Endothelial cell of hepatic sinusoid (primary cell): ENCODE measurements around the gene RC3H2.
"Not testable (repeated sequence)": the region's sequence is repeated elsewhere in the genome, so short reads cannot be mapped to it uniquely, and the experiment has no call there.

ENCODE experiments used
- in situ Hi-C: cut with HindIII; loops from 2 replicates; pipeline ENCODE4 v1.10.0; 2017; ENCODE audit warnings: low sequenced_read_pairs

The RC3H2 gene

GRCh38 chr9:122845116-122845515, 60.0 kb downstream of the RC3H2 start:
- in situ Hi-C loops: no loop called here

- in situ Hi-C loops: no loop called here
Measured at GRCh38 chr9:122844137-122844536, 61.0 kb downstream of the RC3H2 start.

- in situ Hi-C loops: no loop called here
Measured at GRCh38 chr9:122841501-122841900, 63.7 kb downstream of the RC3H2 start.

- in situ Hi-C loops: not testable (repeated sequence)
Measured at GRCh38 chr9:122838441-122838840, 66.7 kb downstream of the RC3H2 start.

- in situ Hi-C loops: no loop called here
Measured at GRCh38 chr9:122837266-122837850, 67.8 kb downstream of the RC3H2 start.

- in situ Hi-C loops: no loop called here
Measured at GRCh38 chr9:122835313-122835731, 69.8 kb downstream of the RC3H2 start.

GRCh38 chr9:122832194-122832593, 73.0 kb downstream of the RC3H2 start:
- in situ Hi-C loops: no loop called here

GRCh38 chr9:122828965-122829284, 76.2 kb downstream of the RC3H2 start:
- in situ Hi-C loops: not testable (repeated sequence)

GRCh38 chr9:122827761-122828093, 77.4 kb downstream of the RC3H2 start:
- in situ Hi-C loops: no loop called here

GRCh38 chr9:122822938-122823337, 82.2 kb downstream of the RC3H2 start:
- in situ Hi-C loops: no loop called here

GRCh38 chr9:122822056-122822455, 83.1 kb downstream of the RC3H2 start:
- in situ Hi-C loops: no loop called here

- in situ Hi-C loops: no loop called here
Measured at GRCh38 chr9:122821278-122821943, 83.7 kb downstream of the RC3H2 start.

GRCh38 chr9:122820490-122820845, 84.7 kb downstream of the RC3H2 start:
- in situ Hi-C loops: no loop called here

GRCh38 chr9:122819791-122820489, 85.2 kb downstream of the RC3H2 start:
- in situ Hi-C loops: no loop called here

GRCh38 chr9:122819326-122819725, 85.8 kb downstream of the RC3H2 start:
- in situ Hi-C loops: no loop called here

GRCh38 chr9:122816163-122816867, 88.8 kb downstream of the RC3H2 start:
- in situ Hi-C loops: no loop called here

GRCh38 chr9:122815544-122815943, 89.6 kb downstream of the RC3H2 start:
- in situ Hi-C loops: no loop called here

GRCh38 chr9:122814545-122814944, 90.6 kb downstream of the RC3H2 start:
- in situ Hi-C loops: no loop called here

- in situ Hi-C loops: no loop called here
Measured at GRCh38 chr9:122812736-122813135, 92.4 kb downstream of the RC3H2 start.

GRCh38 chr9:122810306-122810946, 94.7 kb downstream of the RC3H2 start:
- in situ Hi-C loops: no loop called here

- in situ Hi-C loops: not testable (repeated sequence)
Measured at GRCh38 chr9:122809261-122809660, 95.9 kb downstream of the RC3H2 start.
